Measurements from ENCODE around the gene PDLIM1. TPM values are rescaled to one million over a fixed set of nuclear protein-coding genes. Genes with fewer than 3 reads are reported as not detected.

PDLIM1 gene
- total and polyA plus RNA-seq, 2 experiments from 2014 or later = 111 to 233 TPM

DNA sequence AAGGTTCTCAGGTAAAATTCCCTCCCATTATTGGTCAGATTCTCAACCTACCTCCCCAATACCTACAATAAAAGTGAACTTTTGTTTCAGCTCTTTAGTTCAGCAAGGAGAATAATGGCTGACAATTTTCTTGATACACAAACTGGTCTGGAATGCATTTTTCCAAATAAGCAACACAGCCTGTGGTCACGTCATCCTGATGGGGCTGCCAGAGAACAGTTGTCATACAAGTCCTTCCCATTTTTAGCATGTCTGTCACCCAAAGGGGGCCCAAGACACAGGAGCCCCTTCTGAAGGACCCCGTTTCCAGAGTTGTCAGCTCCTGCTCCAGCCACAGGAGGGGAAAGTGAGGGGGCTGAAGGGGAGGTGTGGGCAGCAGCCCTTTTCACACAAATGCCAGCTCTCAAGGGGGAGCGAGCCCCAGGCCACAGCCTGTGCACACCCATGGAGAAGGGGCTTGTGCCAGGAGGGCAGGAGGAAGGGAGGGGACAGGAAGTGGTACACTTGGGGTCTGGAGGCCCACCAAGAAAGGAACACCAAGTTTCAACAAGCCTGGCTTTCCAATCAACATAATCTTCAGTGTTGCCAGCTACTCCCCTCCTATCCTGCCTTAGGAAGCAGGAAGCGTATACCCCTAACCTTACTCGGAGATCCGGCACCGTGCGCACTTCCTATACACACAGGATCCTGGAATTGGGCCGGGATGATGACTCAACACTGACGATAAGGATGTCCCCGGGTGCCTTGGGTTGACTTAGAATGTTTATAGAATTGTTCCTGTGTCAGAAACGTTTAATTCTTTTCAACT is 43.4 kb upstream of the PDLIM1 start (continued):
- TF ChIP-seq, protein P1, sequence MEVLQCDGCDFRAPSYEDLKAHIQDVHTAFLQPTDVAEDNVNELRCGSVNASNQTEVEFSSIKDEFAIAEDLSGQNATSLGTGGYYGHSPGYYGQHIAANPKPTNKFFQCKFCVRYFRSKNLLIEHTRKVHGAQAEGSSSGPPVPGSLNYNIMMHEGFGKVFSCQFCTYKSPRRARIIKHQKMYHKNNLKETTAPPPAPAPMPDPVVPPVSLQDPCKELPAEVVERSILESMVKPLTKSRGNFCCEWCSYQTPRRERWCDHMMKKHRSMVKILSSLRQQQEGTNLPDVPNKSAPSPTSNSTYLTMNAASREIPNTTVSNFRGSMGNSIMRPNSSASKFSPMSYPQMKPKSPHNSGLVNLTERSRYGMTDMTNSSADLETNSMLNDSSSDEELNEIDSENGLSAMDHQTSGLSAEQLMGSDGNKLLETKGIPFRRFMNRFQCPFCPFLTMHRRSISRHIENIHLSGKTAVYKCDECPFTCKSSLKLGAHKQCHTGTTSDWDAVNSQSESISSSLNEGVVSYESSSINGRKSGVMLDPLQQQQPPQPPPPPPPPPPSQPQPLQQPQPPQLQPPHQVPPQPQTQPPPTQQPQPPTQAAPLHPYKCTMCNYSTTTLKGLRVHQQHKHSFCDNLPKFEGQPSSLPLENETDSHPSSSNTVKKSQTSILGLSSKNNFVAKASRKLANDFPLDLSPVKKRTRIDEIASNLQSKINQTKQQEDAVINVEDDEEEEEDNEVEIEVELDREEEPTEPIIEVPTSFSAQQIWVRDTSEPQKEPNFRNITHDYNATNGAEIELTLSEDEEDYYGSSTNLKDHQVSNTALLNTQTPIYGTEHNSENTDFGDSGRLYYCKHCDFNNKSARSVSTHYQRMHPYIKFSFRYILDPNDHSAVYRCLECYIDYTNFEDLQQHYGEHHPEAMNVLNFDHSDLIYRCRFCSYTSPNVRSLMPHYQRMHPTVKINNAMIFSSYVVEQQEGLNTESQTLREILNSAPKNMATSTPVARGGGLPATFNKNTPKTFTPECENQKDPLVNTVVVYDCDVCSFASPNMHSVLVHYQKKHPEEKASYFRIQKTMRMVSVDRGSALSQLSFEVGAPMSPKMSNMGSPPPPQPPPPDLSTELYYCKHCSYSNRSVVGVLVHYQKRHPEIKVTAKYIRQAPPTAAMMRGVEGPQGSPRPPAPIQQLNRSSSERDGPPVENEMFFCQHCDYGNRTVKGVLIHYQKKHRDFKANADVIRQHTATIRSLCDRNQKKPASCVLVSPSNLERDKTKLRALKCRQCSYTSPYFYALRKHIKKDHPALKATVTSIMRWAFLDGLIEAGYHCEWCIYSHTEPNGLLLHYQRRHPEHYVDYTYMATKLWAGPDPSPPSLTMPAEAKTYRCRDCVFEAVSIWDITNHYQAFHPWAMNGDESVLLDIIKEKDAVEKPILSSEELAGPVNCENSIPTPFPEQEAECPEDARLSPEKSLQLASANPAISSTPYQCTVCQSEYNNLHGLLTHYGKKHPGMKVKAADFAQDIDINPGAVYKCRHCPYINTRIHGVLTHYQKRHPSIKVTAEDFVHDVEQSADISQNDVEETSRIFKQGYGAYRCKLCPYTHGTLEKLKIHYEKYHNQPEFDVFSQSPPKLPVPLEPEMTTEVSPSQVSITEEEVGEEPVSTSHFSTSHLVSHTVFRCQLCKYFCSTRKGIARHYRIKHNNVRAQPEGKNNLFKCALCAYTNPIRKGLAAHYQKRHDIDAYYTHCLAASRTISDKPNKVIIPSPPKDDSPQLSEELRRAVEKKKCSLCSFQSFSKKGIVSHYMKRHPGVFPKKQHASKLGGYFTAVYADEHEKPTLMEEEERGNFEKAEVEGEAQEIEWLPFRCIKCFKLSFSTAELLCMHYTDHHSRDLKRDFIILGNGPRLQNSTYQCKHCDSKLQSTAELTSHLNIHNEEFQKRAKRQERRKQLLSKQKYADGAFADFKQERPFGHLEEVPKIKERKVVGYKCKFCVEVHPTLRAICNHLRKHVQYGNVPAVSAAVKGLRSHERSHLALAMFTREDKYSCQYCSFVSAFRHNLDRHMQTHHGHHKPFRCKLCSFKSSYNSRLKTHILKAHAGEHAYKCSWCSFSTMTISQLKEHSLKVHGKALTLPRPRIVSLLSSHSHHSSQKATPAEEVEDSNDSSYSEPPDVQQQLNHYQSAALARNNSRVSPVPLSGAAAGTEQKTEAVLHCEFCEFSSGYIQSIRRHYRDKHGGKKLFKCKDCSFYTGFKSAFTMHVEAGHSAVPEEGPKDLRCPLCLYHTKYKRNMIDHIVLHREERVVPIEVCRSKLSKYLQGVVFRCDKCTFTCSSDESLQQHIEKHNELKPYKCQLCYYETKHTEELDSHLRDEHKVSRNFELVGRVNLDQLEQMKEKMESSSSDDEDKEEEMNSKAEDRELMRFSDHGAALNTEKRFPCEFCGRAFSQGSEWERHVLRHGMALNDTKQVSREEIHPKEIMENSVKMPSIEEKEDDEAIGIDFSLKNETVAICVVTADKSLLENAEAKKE (CRISPR knock-in tag; IDR thresholded peaks at IDR 0.05) = no peak
- no peak for TF ChIP-seq JUNB (IDR thresholded peaks at IDR 0.05; ENCODE audit: unreplicated experiment)

DNA sequence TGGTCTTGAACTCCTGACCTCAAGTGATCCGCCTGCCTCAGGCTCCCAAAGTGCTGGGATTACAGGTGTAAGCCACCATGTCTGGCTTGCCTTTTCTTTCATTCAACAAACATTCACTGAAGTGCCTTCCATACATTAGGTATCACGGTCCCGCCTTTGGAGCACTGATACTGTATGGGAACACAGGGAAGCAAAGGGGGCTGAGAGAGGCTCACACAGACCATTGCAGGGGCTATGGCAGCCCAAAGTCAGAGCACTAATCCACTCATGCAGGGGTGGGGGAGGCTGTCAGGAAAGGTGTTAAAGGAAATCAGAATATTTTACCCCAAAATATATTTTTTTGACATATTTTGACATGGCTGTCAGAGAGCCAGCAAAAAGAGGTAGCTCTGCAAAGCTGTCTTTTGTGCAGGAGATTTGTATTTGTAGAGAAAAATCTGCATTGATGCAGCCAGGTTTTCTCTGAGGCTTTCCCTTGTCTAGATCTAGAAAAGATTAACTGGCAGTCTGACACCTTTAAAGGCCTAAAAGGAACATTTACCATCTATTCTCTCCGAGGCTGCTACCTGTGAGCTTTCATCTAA is 42.0 kb upstream of the PDLIM1 start:
- H2AFZ ChIP-seq = no peak overlapping the region
- Mint-ChIP-seq H3K4me1 (peaks cover 7% of the 10 kb centered on the region), H3K27ac (peak overlapping the region; percentile 66; the same call in 1 of the 2 replicates), H3K4me3 (no peak overlapping the region), H3K27me3 (ENCODE audit: insufficient read depth, low read depth, poor library complexity) (peaks cover 6% of the 10 kb centered on the region), H3K36me3 (ENCODE audit: low read depth) (peaks cover 8% of the 10 kb centered on the region; the same call in 2 of the 3 replicates), H3K9me3 (no peaks in the 10 kb centered on the region)
- H3K4me3 ChIP-seq = no peak overlapping the region
- no peak overlapping the region for H3K4me2 ChIP-seq
- H4K20me1 ChIP-seq (replicated peaks; ENCODE audit: insufficient read depth) = no peaks in the 10 kb centered on the region
- no peaks in the 10 kb centered on the region for H3K27me3 ChIP-seq (ENCODE audit: insufficient read depth)
- H3K27ac ChIP-seq (ENCODE audit: low read depth) = no peak overlapping the region; the same call in 1 of the 2 replicates
- ATAC-seq (peak; percentile 31; the same call in 2 of the 3 replicates), DNase-seq (ENCODE audit: low spot score) (no peak)
- H3K9me2 ChIP-seq (ENCODE audit: insufficient read depth) = no peaks in the 10 kb centered on the region
- H3K79me2 ChIP-seq (replicated peaks; ENCODE audit: insufficient read depth) = no peaks in the 10 kb centered on the region
- 0 out of 2 replicates have a peak, but pooled peaks cover 3% of the 10 kb centered on the region for H3F3A ChIP-seq (replicated peaks; ENCODE audit: low read depth)
- peaks cover 8% of the 10 kb centered on the region; the same call in 1 of the 2 replicates for H3K4me1 ChIP-seq (ENCODE audit: insufficient read depth)
- no peaks in the 10 kb centered on the region for H3K36me3 ChIP-seq (ENCODE audit: insufficient read depth)
- TF ChIP-seq, protein P2, sequence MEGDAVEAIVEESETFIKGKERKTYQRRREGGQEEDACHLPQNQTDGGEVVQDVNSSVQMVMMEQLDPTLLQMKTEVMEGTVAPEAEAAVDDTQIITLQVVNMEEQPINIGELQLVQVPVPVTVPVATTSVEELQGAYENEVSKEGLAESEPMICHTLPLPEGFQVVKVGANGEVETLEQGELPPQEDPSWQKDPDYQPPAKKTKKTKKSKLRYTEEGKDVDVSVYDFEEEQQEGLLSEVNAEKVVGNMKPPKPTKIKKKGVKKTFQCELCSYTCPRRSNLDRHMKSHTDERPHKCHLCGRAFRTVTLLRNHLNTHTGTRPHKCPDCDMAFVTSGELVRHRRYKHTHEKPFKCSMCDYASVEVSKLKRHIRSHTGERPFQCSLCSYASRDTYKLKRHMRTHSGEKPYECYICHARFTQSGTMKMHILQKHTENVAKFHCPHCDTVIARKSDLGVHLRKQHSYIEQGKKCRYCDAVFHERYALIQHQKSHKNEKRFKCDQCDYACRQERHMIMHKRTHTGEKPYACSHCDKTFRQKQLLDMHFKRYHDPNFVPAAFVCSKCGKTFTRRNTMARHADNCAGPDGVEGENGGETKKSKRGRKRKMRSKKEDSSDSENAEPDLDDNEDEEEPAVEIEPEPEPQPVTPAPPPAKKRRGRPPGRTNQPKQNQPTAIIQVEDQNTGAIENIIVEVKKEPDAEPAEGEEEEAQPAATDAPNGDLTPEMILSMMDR (conservative IDR thresholded peaks at IDR 0.05; ENCODE audit: low read depth in 2 of 2) = no peak
- TF ChIP-seq EZH2 (IDR thresholded peaks at IDR 0.05; ENCODE audit: low read depth, unreplicated experiment) (no peak), NANOG (IDR thresholded peaks at IDR 0.05; ENCODE audit: borderline replicate concordance) (no peak), STAT1 (IDR thresholded peaks at IDR 0.05; ENCODE audit: unreplicated experiment) (no peak), POLR2AphosphoS5 (IDR thresholded peaks at IDR 0.05; ENCODE audit: low read depth) (no peak), CREB1 (CRISPR knock-in tag; IDR thresholded peaks at IDR 0.05; ENCODE audit: low read depth) (no peak), ZNF331 (CRISPR knock-in tag; IDR thresholded peaks at IDR 0.05; ENCODE audit: low read depth) (no peak), EZH2phosphoT487 (IDR thresholded peaks at IDR 0.05; ENCODE audit: unreplicated experiment) (no peak)
- TF ChIP-seq, protein P3, sequence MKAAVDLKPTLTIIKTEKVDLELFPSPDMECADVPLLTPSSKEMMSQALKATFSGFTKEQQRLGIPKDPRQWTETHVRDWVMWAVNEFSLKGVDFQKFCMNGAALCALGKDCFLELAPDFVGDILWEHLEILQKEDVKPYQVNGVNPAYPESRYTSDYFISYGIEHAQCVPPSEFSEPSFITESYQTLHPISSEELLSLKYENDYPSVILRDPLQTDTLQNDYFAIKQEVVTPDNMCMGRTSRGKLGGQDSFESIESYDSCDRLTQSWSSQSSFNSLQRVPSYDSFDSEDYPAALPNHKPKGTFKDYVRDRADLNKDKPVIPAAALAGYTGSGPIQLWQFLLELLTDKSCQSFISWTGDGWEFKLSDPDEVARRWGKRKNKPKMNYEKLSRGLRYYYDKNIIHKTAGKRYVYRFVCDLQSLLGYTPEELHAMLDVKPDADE (IDR thresholded peaks at IDR 0.05) = no peak
